ENCODE results near the gene FXYD1.

FXYD1 gene

DNA sequence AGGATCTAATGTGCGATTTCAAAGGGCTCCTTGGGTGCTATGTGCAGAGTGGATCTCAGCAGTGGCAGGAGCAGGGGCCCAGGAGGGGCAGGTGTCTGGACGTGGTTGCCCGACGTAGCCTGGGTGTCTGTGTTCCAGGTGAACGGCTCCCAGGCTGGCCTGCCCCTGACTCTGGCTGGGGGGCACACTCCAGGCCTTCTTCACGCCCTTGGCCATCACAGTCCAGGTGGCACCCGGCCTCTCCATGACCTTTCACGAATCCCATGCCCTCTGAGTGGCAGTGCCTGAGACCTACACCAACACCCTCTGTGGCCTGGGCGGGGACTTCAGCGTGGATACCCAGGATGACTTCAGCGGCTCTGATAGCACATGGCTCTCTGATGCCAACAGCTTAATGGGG is 34.3 kb upstream of the FXYD1 start:
- no peak for TF ChIP-seq CTCF (IDR thresholded peaks at IDR 0.05; ENCODE audit: low read depth, low read length)
- H3K4me3 ChIP-seq (ENCODE audit: low read depth, low read length): no peak overlapping the region
- no peak for DNase-seq (ENCODE audit: low read depth, low spot score)
- in situ Hi-C loops (cut with HindIII; ENCODE audit: low sequenced_read_pairs): no loop called here

DNA sequence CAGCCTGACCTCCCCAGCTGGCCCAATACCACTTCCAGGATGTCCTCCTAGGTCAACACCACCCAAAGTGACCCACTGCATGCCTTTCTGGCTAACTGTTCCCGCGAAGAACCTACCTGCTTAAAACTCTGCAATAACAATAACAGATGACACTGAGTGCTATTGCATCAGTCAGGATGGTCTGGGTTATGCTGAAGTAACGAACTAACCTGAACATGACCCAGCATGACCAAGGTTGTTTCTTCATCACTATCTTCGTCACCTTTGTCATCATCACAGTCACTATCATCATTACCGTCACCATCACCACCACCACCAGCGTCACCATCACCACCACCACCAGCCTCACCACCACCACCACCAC is 33.6 kb upstream of the FXYD1 start:
- in situ Hi-C loops (cut with HindIII; ENCODE audit: low sequenced_read_pairs): no loop called here
- TF ChIP-seq CTCF (IDR thresholded peaks at IDR 0.05; ENCODE audit: low read depth, low read length): no peak
- H3K4me3 ChIP-seq (ENCODE audit: low read depth, low read length): no peak overlapping the region
- no peak for DNase-seq (ENCODE audit: low read depth, low spot score)

DNA sequence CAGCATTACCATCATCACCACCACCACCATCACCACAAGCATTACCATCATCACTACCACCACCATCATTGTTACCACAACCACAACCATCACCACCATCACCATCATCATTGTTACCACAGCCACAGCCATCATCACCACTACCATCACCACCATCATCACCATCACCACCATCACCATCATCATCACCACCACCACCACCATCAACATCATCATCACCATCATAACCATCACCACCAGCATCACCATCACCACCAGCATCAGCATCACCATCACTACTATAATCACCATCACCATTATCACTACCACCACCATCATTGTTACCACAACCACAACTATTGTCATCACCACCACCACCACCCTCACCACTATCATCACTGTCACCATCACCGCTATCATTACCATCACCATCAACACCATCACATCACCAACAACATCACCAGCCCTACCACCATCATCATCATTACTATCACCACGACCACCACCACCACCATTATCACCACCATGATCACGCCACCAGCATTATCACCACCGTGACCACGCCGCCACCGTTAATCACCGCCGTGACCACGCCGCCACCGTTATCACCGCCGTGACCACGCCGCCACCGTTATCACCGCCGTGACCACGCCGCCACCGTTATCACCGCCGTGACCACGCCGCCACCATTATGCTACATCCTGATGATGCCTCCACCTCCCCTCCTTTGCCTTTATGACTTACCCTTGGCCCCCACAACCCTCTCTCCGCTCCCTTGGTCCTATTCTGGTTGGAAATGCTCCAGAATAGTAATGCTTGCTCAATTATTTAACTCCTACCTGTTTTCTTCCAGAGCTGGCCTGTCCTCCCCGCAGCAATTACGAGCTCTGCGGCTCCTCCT is 33.0 kb upstream of the FXYD1 start:
- H3K4me3 ChIP-seq (ENCODE audit: low read depth, low read length): no peak overlapping the region
- TF ChIP-seq CTCF (IDR thresholded peaks at IDR 0.05; ENCODE audit: low read depth, low read length): no peak
- no peak for DNase-seq (ENCODE audit: low read depth, low spot score)
- in situ Hi-C loops (cut with HindIII; ENCODE audit: low sequenced_read_pairs): no loop called here

- in situ Hi-C loops (cut with HindIII; ENCODE audit: low sequenced_read_pairs): no loop called here
Measured at GRCh38 chr19:35106291-35106583, 32.4 kb upstream of the FXYD1 start.

GRCh38 chr19:35106898-35107541 is 31.6 kb upstream of the FXYD1 start:
- no peak for DNase-seq (ENCODE audit: low read depth, low spot score)
- TF ChIP-seq CTCF (IDR thresholded peaks at IDR 0.05; ENCODE audit: low read depth, low read length): no peak
- in situ Hi-C loops (cut with HindIII; ENCODE audit: low sequenced_read_pairs): no loop called here
- no peak overlapping the region for H3K4me3 ChIP-seq (ENCODE audit: low read depth, low read length)

More at GRCh38 chr19:35106291-35106583, 32.4 kb upstream of the FXYD1 start:
- DNase-seq (ENCODE audit: low read depth, low spot score): no peak
- TF ChIP-seq CTCF (IDR thresholded peaks at IDR 0.05; ENCODE audit: low read depth, low read length): no peak
- H3K4me3 ChIP-seq (ENCODE audit: low read depth, low read length): no peak overlapping the region

- in situ Hi-C loops (cut with HindIII; ENCODE audit: low sequenced_read_pairs): no loop called here
- DNase-seq (ENCODE audit: low read depth, low spot score): no peak
Measured at GRCh38 chr19:35107545-35107944, 31.1 kb upstream of the FXYD1 start.

More at GRCh38 chr19:35107545-35107944, 31.1 kb upstream of the FXYD1 start:
- no peak for TF ChIP-seq CTCF (IDR thresholded peaks at IDR 0.05; ENCODE audit: low read depth, low read length)
- no peak overlapping the region for H3K4me3 ChIP-seq (ENCODE audit: low read depth, low read length)

Data from astrocyte of the spinal cord (primary cell).